Myocyte (in vitro differentiated cells): Measurements from ENCODE around the gene APBB3. TPM values are rescaled to one million over a fixed set of nuclear protein-coding genes. Genes with fewer than 3 reads are reported as not detected.
A peak's percentile ranks its signal among the peaks of the same experiment; 100 is the strongest.

ENCODE experiments used
- DNase-seq: peaks from one replicate; pipeline ENCODE4 v3.0.0-alpha.2; 2012; ENCODE audit warnings: low read depth
- total RNA-seq: library from RNA; depleted of rRNA; stranded (reverse); fragments of >200 nt; gene quantifications from 2 replicates; pipeline ENCODE4 v1.2.3, GENCODE V29; 2014

APBB3 gene
- total RNA-seq, 1 donor from 2014 or later, result 23.2 TPM

DNA sequence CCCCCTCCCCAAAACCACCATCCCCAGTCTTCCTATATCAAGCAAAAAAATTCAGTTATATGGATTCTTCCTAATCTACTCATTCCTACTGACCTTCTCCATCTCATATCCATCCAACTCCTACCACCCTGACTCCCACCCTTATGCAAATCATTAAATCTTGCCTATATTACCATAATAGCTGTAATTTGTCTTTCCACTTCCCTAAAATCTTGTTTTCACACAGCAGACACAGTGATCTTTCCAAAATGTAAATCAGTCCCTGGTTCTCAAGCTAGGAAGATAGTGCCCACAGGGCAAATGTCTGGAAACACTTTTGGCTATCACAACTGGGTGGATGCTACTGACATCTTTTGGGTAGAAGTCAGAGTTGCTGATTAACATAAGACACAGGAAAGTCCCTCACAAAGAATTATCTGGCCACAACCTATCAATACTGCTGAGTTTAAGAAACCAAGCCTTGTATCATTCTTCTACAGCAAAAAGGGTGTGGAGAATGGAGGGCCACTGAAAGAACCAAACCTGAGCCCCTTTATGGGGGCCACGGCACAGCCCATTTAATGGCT lies 8.6 kb downstream of the APBB3 start:
- DNase-seq, result no peak

DNA sequence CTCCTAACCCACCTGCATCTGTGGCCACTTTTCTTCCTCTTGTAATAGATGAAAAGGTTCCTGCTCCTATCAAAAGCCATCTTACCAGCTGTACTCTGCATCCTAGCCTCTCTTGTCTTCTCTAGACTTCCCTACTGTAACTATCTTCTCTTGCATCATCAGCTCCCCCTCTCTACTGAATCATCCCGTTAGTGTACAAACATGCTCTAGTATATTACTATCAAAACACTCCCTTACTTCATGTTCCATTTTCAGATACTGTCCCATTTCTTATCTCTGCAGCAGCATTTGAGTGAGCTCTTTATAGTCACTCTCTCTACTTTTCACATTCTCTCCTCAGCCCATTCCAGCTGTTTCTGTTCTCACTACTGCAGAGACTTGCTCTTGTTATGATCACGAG lies 9.9 kb downstream of the APBB3 start:
- peak; percentile 5 for DNase-seq

- no peak for DNase-seq
Observed at GRCh38 chr5:140553657-140554056, 10.7 kb downstream of the APBB3 start.

- no peak for DNase-seq
Observed at GRCh38 chr5:140551872-140552271, 12.5 kb downstream of the APBB3 start.

DNA sequence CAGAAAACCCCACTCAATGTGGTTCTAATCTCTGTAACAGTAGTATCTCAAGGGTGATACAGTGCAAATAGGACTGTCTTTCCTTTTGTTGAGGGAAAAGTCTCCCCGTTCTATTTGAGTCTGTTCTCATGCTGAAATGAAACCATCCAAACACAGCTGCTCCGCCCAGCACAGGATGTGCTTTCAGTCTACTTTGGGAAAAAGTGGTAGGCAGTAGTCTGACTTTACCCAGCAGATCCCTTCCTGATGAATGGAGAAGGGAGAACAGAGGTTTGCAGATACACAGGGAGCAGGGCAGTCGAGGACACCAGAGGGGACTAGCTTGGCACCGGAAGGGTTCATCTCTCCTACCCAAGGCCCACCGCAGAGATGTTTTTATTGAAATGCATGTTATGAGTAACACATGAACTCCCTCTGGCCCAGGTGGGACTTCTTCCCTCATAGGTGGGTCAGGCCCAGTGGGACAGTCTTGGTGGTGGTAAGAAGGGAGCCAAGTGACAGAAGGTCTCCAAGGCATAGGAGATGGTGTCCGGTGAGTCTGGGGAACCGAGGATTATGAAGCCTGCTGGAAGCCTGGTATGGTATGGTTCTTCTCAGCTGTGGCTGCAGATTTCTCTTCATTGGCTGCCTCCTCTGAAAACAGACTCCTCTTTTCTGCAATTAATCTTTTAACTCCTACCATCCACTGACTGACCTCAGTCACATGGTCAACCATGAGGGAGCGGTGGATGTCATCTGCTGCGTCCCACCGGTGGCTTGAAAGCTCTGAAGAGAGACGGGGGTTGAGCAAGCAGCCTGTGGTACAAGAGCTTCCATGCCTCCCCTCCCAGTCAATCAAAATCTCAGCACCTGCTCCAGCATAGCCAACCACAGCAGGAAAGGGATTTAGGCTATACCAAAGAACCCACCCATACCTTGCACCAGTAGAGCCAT lies 14.0 kb downstream of the APBB3 start:
- peak; percentile 14 for DNase-seq

DNA sequence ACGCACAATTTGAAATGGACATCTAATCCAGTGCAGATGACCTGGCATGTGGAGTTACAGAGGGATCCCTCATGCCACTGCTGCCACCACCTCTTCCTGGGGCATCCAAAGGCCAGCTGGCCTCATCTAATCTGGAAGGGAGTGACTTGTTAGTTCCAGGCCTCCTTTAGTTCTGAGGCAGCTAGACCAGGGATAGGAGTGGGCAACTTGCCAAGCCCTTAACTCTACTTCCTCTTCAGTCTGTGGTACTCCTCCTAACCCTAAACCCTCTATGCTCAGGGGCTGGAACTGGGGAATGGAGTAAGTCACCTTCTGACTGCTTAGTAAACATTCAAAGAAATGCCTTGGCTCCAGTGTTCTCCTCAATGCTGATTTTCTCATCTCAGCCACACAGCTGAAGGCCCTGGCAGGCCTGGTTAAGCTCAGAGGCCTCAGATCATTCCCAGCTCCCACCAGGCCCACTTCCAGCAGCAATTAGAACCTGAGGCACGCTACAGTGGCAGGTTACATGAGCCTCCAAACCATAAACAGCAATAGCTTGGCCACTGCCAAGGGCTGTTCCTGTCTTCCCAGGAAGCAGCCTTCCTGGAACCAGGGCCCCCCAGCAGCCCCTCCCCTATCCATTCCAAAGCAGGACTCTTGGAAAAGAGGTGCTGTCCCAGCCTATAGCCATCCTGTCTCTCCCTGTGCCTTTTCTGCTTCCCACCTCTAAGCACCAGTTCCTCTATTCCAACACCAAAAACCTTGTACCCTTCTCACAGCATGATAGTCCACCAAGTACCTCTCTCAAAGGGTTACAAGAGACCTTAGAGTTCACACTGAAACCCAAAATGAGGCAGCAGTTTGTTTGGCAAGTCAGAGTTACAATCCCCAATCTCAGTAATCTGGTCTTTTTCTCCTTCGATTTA lies 14.9 kb downstream of the APBB3 start:
- peak; percentile 56 for DNase-seq

DNA sequence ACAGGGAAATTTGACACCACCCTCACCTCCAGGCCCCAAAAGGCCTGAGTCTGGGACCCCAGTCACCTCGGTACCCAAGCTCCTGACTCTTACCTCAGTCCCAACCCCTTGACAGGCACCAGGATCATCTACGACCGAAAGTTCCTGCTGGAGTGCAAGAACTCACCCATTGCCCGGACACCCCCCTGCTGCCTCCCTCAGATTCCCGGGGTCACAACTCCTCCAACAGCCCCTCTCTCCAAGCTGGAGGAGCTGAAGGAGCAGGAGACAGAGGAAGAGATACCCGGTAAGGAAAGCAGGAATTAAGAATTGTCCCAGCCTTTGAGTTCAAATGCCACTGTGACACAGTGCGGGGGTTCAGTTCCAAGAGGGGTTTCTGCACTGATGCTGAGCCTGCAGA lies 15.6 kb downstream of the APBB3 start:
- DNase-seq, result no peak

DNA sequence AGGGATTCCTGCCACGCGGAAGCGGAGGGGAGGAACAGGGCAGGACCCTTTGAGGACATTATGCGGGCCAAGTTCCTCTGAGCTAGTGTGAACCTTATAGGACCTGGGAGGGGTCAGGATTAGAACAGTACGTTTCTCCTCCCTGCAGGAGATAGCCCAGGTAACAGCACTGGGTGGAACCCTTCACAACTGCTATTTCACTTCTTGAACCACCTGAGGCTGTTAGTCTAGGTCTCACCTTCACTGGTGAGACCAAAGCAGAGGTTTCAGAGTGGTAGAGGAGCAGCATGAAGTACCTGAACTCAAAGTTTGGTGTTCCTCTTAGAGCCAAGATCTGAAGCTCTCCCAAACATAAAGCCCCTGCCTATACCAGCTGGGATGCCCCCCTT lies 16.1 kb downstream of the APBB3 start:
- no peak for DNase-seq

- peak; percentile 93 for DNase-seq
Observed at GRCh38 chr5:140547508-140548299, 16.7 kb downstream of the APBB3 start, which contains the start of gene EIF4EBP3. Gene EIF4EBP3 (plus strand): TSS chr5:140547662. CDS start chr5:140547738, 76 bp downstream.

- no peak for DNase-seq
Observed at GRCh38 chr5:140546851-140547507, 17.4 kb downstream of the APBB3 start.

- DNase-seq, result no peak
Observed at GRCh38 chr5:140545606-140546005, 18.8 kb downstream of the APBB3 start.

GRCh38 chr5:140544986-140545385 lies 19.4 kb downstream of the APBB3 start:
- DNase-seq, result no peak

DNA sequence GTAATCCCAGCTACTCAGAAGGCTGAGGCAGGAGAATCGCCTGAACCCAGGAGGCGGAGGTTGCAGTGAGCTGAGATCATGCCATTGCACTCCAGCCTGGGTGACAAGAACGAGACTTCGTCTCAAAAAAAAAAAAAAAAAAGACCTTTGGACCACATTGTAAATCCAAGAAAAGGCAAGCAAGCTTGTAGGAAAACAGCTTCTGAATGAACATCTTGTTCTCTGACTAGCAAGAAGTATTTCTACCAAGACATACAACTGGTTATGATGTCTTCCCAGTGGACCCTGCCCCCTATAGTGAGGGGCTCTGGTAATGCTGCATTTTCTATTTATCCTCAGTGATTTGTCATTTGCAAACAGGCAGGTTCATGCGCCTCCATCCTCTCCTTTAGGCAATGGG lies 21.4 kb downstream of the APBB3 start:
- DNase-seq, result no peak

- no peak for DNase-seq
Observed at GRCh38 chr5:140540227-140540626, 24.2 kb downstream of the APBB3 start.

- no peak for DNase-seq
Observed at GRCh38 chr5:140524003-140524402, 40.4 kb downstream of the APBB3 start.

GRCh38 chr5:140513124-140513523 lies 51.3 kb downstream of the APBB3 start:
- no peak for DNase-seq

GRCh38 chr5:140509898-140510297 lies 54.5 kb downstream of the APBB3 start:
- DNase-seq, result no peak
